EL (cell line): ENCODE measurements around the gene HMGCLL1.
A peak's percentile ranks its signal among the peaks of the same experiment; 100 is the strongest.

Experiments
- DNase-seq: peaks from one replicate; pipeline ENCODE4 v3.0.0-alpha.2; 2016

Gene HMGCLL1

GRCh38 chr6:55530931-55531330 is 48.1 kb downstream of the HMGCLL1 start:
- DNase-seq, result no peak

- DNase-seq, result peak; percentile 30
These were observed 50.4 kb downstream of the HMGCLL1 start for GRCh38 chr6:55528624-55529023.

GRCh38 chr6:55524441-55524840 is 54.6 kb downstream of the HMGCLL1 start:
- DNase-seq, result no peak

- no peak for DNase-seq
These were observed 60.4 kb downstream of the HMGCLL1 start for GRCh38 chr6:55518529-55519060.

DNA sequence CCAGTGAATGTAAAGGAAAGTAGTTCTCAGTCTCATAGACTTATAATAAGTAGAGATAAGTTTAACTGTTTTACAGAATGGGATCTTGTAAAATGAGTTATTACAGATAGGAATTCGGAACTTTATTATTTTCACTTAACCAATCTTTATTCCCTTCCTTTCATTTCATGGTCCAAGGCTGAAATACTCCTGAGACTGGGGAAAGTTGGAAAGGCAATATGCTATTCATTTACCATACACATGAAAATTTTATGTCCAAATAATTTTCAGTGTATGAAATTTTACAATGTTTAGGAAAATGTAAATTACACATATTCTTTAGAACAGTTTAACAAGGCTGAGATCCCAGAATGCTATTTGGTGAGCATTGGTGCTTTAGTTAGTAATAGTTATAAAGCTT is 62.3 kb downstream of the HMGCLL1 start:
- DNase-seq, result no peak

- no peak for DNase-seq
These were observed 66.1 kb downstream of the HMGCLL1 start for GRCh38 chr6:55512904-55513303.

DNA sequence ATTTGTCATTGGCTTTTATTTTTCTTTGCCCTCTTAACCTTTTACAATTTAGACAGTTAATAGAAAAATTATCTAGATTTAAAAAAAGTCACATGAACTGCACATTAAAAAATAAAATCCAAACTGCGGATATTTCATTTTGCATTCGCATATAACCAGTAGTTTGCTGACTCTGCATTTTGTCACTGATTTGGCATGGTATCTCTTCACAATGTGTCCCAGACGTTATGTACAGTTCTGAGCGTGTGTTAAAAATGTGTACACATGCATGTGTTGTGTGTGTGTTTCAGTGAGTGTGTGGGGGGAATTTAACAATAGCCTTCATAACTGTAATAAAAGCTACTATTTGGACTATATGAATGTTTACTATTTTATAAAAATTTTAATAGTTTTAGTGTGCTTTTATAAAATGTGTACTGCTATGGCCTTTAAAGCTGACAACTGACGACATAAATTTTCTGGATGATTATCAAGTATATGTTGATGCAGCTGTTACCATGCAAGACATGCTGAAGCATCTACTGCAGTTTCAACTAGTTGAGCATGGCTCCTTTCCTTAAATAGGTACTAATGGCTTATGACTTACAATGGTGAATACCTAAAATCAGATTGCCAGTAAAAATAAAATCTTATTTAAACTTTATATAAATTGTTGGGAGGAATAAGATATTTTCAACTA is 67.7 kb downstream of the HMGCLL1 start:
- no peak for DNase-seq

DNA sequence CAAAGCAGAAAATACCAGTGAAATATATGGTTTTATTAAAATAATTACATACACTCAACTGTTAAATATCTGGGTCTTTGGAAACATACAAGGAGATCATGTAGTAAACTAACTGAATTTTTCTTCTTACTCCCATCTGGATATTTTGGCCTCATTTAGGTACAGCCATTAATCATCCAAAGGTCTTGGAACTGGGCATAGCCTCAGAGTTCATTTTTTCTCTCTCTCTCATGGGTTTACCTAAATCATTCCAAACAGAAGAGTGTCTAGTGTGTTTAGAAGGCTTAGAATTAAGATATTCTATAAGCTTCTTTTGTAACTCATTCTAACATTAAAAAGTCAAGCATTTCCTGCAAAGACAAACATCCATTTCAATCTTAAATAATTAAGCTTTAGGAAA is 79.4 kb downstream of the HMGCLL1 start:
- DNase-seq, result no peak

DNA sequence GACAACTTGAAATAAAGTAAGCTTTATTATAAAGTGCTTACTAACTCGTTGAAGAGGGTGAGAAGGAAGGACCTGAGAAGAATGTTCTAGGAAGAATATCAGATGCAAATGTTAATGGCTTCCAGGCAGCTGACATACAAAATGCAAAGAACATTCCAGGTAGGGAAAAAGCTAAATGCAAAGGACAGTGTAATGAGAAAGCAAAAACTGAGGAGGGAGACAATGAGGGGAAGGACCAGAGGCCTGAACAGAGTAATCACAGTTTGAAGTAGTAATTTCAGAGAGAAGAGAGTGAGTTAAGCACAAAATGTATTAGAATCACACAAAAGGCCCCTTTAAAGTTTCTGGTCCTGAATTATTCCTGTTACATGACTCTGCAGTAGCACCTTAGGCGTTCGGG is 81.3 kb downstream of the HMGCLL1 start:
- DNase-seq, result no peak

- no peak for DNase-seq
These were observed 82.8 kb downstream of the HMGCLL1 start for GRCh38 chr6:55496201-55496600.

DNA sequence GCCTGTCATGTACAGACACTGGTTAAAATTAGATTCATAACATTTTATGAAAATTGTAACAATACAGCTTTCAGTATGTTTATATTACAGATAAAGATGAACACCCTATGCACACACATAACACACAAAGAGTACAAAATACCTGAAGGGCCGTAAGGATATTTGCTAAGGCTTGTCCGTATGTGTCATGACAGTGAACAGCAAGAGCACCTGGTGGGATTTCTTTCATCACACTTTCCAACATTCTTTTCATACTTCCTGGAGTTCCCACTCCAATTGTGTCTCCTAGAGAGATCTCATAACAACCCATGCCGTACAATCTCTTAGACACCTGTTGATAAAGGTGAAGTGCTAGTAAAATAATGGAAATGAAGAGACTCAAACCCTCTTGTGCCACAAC is 83.7 kb downstream of the HMGCLL1 start:
- DNase-seq, result no peak

GRCh38 chr6:55494411-55494810 is 84.6 kb downstream of the HMGCLL1 start:
- DNase-seq, result no peak

- DNase-seq, result no peak
These were observed 86.7 kb downstream of the HMGCLL1 start for GRCh38 chr6:55492259-55492658.

- no peak for DNase-seq
These were observed 88.1 kb downstream of the HMGCLL1 start for GRCh38 chr6:55490871-55491270.

DNA sequence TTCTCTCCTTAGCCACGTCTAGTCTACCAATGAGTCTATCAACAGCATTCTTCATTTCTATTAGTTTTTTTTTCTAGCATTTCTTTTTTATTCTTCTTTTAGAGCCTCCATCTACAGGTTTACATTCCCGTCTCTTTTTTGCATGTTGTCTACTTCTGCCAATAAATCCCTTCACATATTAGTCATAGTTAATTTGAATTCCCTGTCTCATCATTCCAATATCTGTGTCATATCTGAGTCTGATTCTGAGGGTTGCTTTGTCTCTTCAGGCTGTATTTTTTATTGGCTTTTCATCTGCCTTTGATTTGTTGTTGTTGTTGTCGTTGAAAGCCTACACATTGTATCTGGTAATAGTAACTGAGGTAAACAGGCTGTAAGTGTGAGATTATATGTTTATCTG is 104.6 kb downstream of the HMGCLL1 start:
- DNase-seq, result peak; percentile 13

GRCh38 chr6:55473722-55474121 is 105.3 kb downstream of the HMGCLL1 start:
- no peak for DNase-seq

GRCh38 chr6:55469951-55470366 is 109.0 kb downstream of the HMGCLL1 start:
- DNase-seq, result no peak

DNA sequence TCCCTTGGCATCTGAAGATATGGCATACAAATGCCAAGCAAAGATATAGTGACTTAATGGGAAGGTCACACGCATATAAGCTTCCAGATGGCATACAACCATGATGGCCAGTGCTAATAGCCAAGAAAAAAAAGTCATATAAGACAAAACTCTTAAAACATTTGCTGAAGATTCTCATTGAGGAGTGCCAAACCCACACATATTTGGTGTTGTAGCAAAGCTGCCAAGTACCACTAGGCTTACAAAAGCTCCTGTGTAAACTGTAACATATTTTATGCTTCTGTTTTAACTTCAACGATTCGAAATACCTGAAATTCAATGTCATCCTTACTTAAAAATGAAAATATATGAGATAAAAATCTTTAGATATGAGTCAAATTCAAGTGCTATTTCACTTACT is 123.0 kb downstream of the HMGCLL1 start:
- DNase-seq, result no peak

- peak; percentile 51 for DNase-seq
These were observed 129.0 kb downstream of the HMGCLL1 start for GRCh38 chr6:55450005-55450404.

- DNase-seq, result no peak
These were observed 129.8 kb downstream of the HMGCLL1 start for GRCh38 chr6:55449225-55449624.

DNA sequence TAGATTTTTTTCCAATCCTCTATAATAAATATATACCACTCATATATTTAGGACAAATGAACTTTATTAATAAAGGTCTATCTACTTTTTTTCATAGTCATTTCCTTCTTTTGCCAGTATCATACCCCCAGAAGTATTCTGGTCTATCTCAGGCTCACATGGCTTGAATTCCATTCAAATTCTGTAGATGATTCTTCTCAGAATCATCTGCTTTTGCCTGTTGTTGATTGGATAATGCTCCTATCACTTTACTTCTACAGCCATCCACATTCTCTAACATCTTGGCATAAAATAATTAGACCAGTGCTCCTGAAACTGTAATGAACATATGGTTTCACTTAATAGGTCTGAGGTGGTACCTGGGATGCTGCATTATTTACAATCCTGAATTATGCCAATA is 130.5 kb downstream of the HMGCLL1 start:
- peak; percentile 47 for DNase-seq

GRCh38 chr6:55447891-55448290 is 131.1 kb downstream of the HMGCLL1 start:
- no peak for DNase-seq

DNA sequence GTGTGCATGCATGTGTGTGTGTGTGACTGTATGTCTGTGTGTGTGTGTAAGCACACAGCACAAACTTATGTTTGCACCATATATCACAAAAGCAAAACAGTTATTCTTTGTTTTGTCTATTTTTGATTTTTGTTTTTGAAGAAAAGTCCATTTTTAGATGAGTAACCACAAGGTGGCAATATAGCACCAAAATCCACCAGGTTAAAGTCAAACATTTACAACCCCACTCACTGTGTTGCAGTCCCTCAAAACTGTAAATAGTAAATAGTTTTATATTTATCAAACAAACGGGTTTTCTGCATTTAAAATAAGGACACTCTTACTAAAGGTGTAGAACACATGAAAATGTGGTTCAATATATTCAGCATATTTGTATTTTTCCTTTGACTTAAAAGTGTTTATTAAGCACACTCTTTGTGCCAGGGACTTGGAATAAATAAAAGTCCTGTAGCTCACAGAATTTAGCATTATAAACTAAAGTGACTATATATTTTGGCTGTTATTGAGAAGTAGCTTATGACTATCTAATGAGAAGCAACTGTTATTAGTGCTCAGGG is 133.3 kb downstream of the HMGCLL1 start:
- DNase-seq, result peak; percentile 27

- no peak for DNase-seq
These were observed 135.5 kb downstream of the HMGCLL1 start for GRCh38 chr6:55443238-55444134.
